Fibroblast of villous mesenchyme (primary cell): Measurements from ENCODE around the gene MED17. TPM values are rescaled to one million over a fixed set of nuclear protein-coding genes. Genes with fewer than 3 reads are reported as not detected.
A peak's percentile ranks its signal among the peaks of the same experiment; 100 is the strongest.

Experiments
- DNase-seq: peaks from one replicate; pipeline ENCODE4 v3.0.0-alpha.2; 2010; ENCODE audit warnings: low read depth
- H3K4me3 ChIP-seq: 2 replicates; pipeline ENCODE4 v1.5.1; 2011; ENCODE audit warnings: low read depth, mild to moderate bottlenecking, low read length
- total RNA-seq: library from RNA; depleted of rRNA; stranded (reverse); fragments of >200 nt; gene quantifications from 2 replicates; pipeline ENCODE4 v1.2.3, GENCODE V29; 2012
- TF ChIP-seq, protein P1 (sequence below): IDR thresholded peaks from 2 replicates; pipeline ENCODE4 v1.5.1; 2012; ENCODE audit warnings: low read depth, mild to moderate bottlenecking, low read length; ENCODE audit not compliant: insufficient read depth

Gene MED17
- total RNA-seq, 1 donor: 39.3 TPM

DNA sequence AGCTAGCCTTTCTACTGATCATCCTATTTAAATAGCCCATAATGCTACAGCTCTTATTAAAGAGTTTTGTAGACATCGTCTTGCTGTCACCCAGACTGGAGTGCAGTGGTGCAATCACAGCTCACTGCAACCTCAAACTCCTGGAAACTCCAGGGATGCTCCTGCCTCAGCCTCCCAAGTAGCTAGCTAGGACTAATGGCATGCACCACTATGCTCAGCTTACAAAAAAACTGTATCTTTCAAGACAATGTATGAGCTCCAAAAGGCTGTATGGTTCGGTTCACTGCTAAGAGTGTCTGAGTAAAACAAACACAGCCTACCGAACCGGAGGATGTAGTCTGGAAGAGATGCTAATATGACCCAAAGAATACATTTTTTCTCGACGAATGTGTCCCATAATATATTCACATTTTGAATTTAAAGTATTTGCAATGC, 45.4 kb upstream of the MED17 start:
- TF ChIP-seq, protein P1, sequence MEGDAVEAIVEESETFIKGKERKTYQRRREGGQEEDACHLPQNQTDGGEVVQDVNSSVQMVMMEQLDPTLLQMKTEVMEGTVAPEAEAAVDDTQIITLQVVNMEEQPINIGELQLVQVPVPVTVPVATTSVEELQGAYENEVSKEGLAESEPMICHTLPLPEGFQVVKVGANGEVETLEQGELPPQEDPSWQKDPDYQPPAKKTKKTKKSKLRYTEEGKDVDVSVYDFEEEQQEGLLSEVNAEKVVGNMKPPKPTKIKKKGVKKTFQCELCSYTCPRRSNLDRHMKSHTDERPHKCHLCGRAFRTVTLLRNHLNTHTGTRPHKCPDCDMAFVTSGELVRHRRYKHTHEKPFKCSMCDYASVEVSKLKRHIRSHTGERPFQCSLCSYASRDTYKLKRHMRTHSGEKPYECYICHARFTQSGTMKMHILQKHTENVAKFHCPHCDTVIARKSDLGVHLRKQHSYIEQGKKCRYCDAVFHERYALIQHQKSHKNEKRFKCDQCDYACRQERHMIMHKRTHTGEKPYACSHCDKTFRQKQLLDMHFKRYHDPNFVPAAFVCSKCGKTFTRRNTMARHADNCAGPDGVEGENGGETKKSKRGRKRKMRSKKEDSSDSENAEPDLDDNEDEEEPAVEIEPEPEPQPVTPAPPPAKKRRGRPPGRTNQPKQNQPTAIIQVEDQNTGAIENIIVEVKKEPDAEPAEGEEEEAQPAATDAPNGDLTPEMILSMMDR: no peak
- DNase-seq: no peak
- peak overlapping the region; percentile 98 for H3K4me3 ChIP-seq

GRCh38 chr11:93740031-93740729, 43.9 kb upstream of the MED17 start:
- H3K4me3 ChIP-seq: peak overlapping the region; percentile 98
- TF ChIP-seq, protein P1: no peak
- DNase-seq: peak; percentile 28

DNA sequence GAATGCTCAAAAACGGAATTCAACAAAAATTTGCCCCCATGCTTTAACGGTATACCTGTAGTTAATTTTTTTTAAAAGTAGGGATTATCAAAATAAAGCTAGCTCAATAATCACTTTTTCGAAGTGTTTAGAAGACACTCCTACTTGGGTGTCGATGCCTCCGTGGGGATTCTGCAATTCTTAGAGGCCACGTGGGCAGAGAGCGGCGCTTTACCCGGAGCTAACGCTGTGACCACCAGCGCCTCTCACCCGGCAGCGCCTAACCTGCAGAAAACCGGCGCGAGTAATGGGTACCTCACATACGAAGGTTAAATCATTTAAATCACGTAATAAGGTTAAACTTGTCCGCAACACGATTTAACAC, 43.4 kb upstream of the MED17 start:
- peak overlapping the region; percentile 98 for H3K4me3 ChIP-seq
- peak; percentile 73 for DNase-seq

GRCh38 chr11:93741094-93741881, 42.8 kb upstream of the MED17 start, which contains the start of the genes C11orf54 and TAF1D:
C11orf54 (plus strand) TSS chr11:93741672; CDS start chr11:93747394, 5,722 bp downstream.
TAF1D (minus strand) TSS chr11:93741495; CDS start chr11:93739304, 2,191 bp downstream.
- TF ChIP-seq, protein P1: no peak
- DNase-seq: peak; percentile 99
- peak within 1 kb of the TSS; percentile 98 for H3K4me3 ChIP-seq

More for the DNA sequence above, 43.4 kb upstream of the MED17 start:
- TF ChIP-seq, protein P1: no peak

DNA sequence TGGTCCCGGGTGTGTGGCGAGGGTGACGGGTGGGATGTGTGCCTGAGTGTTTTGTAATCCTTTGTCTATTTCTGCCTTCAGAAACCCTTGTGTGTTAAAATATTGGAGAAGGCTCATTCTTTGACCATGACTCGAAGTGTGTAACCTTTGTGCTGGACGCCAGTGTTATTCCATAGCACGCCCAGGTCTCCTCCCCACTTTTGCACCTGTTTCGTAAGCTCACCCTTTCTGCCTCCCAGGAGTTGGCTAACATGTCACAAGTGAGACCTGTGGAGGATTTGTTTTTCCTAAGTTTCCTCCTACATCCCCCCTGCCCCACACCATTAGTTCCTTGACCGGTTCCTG, 42.2 kb upstream of the MED17 start:
- H3K4me3 ChIP-seq: peak overlapping the region; percentile 98
- TF ChIP-seq, protein P1: no peak
- DNase-seq: peak; percentile 87

GRCh38 chr11:93743291-93743690, 40.8 kb upstream of the MED17 start:
- TF ChIP-seq, protein P1: no peak
- H3K4me3 ChIP-seq: no peak overlapping the region

More at GRCh38 chr11:93743291-93743690, 40.8 kb upstream of the MED17 start:
- no peak for DNase-seq
